Esophagus squamous epithelium (tissue), 4 donors: ENCODE data around the gene BAZ2B.

Source experiments
- POLR2A ChIP-seq, 4 donors: fragments of 450-650 bp; IDR thresholded peaks; one replicate each; pipeline ENCODE4 v1.6.1; 2017; ENCODE audit warnings: antibody characterized with exemption in 4 of 4, mild to moderate bottlenecking in 4 of 4, moderate library complexity in 3 of 4
- TF ChIP-seq, protein P1 (sequence below), 6 experiments: fragments of 450-650 bp in 4 of 6; fragments of 200-600 bp in 2 of 6; sonication (generic) in 2 of 6; IDR thresholded peaks; one replicate each; pipeline ENCODE4 v1.5.1; 2016 to 2019; ENCODE audit warnings: antibody characterized with exemption in 6 of 6, mild to moderate bottlenecking in 4 of 6, moderate library complexity in 4 of 6

DNA sequence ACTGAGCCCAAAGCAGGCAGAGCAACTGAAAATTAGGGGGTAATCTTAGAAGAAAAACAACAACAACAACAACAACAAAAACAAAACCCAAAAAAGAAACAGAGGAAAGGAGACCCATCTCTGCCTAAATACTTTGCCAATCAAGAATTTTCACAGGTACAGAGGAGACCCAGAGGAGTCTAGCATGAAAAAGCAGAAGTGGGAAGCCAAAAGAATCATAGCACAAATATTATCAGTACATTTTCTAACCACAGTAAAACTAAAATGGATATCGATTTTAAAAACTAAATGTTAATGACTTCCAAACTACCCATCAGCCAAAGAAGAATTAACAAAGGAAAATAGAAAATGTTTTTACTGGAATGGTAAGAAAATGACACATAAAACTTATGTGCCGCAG is 148.1 kb downstream of the BAZ2B start:
- no peak for TF ChIP-seq POLR2A (IDR thresholded peaks at IDR 0.05)
- TF ChIP-seq, protein P1, sequence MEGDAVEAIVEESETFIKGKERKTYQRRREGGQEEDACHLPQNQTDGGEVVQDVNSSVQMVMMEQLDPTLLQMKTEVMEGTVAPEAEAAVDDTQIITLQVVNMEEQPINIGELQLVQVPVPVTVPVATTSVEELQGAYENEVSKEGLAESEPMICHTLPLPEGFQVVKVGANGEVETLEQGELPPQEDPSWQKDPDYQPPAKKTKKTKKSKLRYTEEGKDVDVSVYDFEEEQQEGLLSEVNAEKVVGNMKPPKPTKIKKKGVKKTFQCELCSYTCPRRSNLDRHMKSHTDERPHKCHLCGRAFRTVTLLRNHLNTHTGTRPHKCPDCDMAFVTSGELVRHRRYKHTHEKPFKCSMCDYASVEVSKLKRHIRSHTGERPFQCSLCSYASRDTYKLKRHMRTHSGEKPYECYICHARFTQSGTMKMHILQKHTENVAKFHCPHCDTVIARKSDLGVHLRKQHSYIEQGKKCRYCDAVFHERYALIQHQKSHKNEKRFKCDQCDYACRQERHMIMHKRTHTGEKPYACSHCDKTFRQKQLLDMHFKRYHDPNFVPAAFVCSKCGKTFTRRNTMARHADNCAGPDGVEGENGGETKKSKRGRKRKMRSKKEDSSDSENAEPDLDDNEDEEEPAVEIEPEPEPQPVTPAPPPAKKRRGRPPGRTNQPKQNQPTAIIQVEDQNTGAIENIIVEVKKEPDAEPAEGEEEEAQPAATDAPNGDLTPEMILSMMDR (IDR thresholded peaks at IDR 0.05) = no peak
